WERI-Rb-1 (cell line): Measurements from ENCODE around the gene METTL16.
"Not testable (repeated sequence)": the region's sequence is repeated elsewhere in the genome, so short reads cannot be mapped to it uniquely, and the experiment has no call there.

Source experiments
- DNase-seq: peaks from one replicate; pipeline ENCODE4 v3.0.0-alpha.2; 2020
- H3K27ac ChIP-seq: fragments of 250-450 bp; sonication (Bioruptor Pico); 2 replicates; pipeline ENCODE4 v1.5.1; 2020; ENCODE audit warnings: mild to moderate bottlenecking, moderate library complexity
- H3K27me3 ChIP-seq: fragments of 250-450 bp; sonication (Bioruptor Pico); 2 replicates; pipeline ENCODE4 v1.5.1; 2021; ENCODE audit warnings: mild to moderate bottlenecking, low read depth, moderate library complexity; ENCODE audit not compliant: insufficient read depth, severe bottlenecking
- H3K36me3 ChIP-seq: fragments of 250-450 bp; sonication (Bioruptor Pico); 2 replicates; pipeline ENCODE4 v1.5.1; 2020; ENCODE audit warnings: mild to moderate bottlenecking, moderate library complexity
- H3K4me3 ChIP-seq: 2 replicates; pipeline ENCODE4 v1.5.1; 2011; ENCODE audit warnings: low read depth, mild to moderate bottlenecking, control low read depth, low read length
- H3K9me3 ChIP-seq: fragments of 250-450 bp; sonication (Bioruptor Pico); 2 replicates; pipeline ENCODE4 v1.5.1; 2021; ENCODE audit warnings: mild to moderate bottlenecking, moderate library complexity; ENCODE audit not compliant: severe bottlenecking
- CTCF ChIP-seq: IDR thresholded peaks from 2 replicates; pipeline ENCODE4 v1.5.1; 2011; ENCODE audit warnings: low read depth, mild to moderate bottlenecking, control low read depth, inconsistent platforms, low read length

Gene METTL16

GRCh38 chr17:2521257-2521656 is 9.6 kb upstream of the METTL16 start:
- Histone ChIP-seq H3K4me3 (no peak overlapping the region), H3K9me3 (no peaks in the 10 kb centered on the region), H3K27ac (peak overlapping the region; percentile 60), H3K36me3 (no peaks in the 10 kb centered on the region), H3K27me3 (no peaks in the 10 kb centered on the region)
- peak; percentile 67 for DNase-seq
- TF ChIP-seq CTCF: no peak

- no peaks in the 10 kb centered on the region for H3K9me3 ChIP-seq
- H3K4me3 ChIP-seq: no peak overlapping the region
- DNase-seq: no peak
- H3K27ac ChIP-seq: no peak overlapping the region
- TF ChIP-seq CTCF: no peak
- no peaks in the 10 kb centered on the region for H3K27me3 ChIP-seq
- no peaks in the 10 kb centered on the region for H3K36me3 ChIP-seq
Observed at GRCh38 chr17:2517539-2517938, 5.9 kb upstream of the METTL16 start.

- H3K27me3 ChIP-seq: no peaks in the 10 kb centered on the region
- TF ChIP-seq CTCF: no peak
- peak overlapping the region; percentile 87 for H3K4me3 ChIP-seq
- DNase-seq: no peak
- H3K9me3 ChIP-seq: no peaks in the 10 kb centered on the region
- H3K36me3 ChIP-seq: peaks cover 22% of the 10 kb centered on the region
- H3K27ac ChIP-seq: peak overlapping the region; percentile 97
Observed at GRCh38 chr17:2511138-2511461, 588 bp downstream of the METTL16 start.

GRCh38 chr17:2510559-2510958 is 1.1 kb downstream of the METTL16 start:
- no peak for TF ChIP-seq CTCF
- H3K9me3 ChIP-seq: no peaks in the 10 kb centered on the region
- H3K27ac ChIP-seq: peak overlapping the region; percentile 97
- no peak for DNase-seq
- no peaks in the 10 kb centered on the region for H3K27me3 ChIP-seq
- peak overlapping the region; percentile 87 for H3K4me3 ChIP-seq
- peaks cover 24% of the 10 kb centered on the region for H3K36me3 ChIP-seq

GRCh38 chr17:2508035-2508434 is 3.7 kb downstream of the METTL16 start:
- Histone ChIP-seq H3K27ac (no peak overlapping the region), H3K36me3 (peaks cover 33% of the 10 kb centered on the region), H3K9me3 (no peaks in the 10 kb centered on the region), H3K27me3 (no peaks in the 10 kb centered on the region), H3K4me3 (no peak overlapping the region)
- no peak for TF ChIP-seq CTCF
- no peak for DNase-seq

- not testable (repeated sequence) for H3K4me3 ChIP-seq, H3K9me3 ChIP-seq, DNase-seq, H3K27me3 ChIP-seq, H3K27ac ChIP-seq
- H3K36me3 ChIP-seq: peaks cover 34% of the 10 kb centered on the region
Observed at GRCh38 chr17:2507015-2507414, 4.7 kb downstream of the METTL16 start.

- H3K4me3 ChIP-seq: no peak overlapping the region
- no peaks in the 10 kb centered on the region for H3K9me3 ChIP-seq
- DNase-seq: no peak
- TF ChIP-seq CTCF: no peak
- no peak overlapping the region for H3K27ac ChIP-seq
- H3K27me3 ChIP-seq: no peaks in the 10 kb centered on the region
- peaks cover 53% of the 10 kb centered on the region for H3K36me3 ChIP-seq
Observed at GRCh38 chr17:2503627-2504026, 8.1 kb downstream of the METTL16 start.
